GM19351 (cell line): ENCODE measurements around the gene DYNLT4.
"Not testable (repeated sequence)": the region's sequence is repeated elsewhere in the genome, so short reads cannot be mapped to it uniquely, and the experiment has no call there.

ENCODE experiments used
- ATAC-seq: cut with Tn5 transposase; IDR thresholded peaks from one replicate; pipeline ENCODE4 v1.9.1; 2021; ENCODE audit warnings: mild to moderate bottlenecking, moderate library complexity; ENCODE audit not compliant: unreplicated experiment

Gene DYNLT4

DNA sequence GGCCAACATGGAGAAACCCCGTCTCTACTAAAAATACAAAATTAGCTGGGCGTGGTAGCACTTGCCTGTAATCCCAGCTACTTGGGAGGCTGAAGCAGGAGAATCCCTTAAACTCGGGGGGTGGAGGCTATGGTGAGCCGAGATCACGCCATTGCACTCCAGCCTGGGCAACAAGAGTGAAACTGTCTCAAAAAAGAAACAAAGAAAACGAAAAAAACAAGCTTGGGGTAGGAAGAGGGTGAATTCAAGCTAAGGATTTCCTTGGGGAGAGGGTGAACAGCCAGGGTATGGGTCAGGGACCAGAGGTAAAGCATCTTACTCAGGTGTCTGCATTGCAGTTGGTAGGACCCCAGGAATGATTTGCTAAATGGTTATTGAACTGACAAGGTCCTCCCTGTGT lies 40.7 kb downstream of the DYNLT4 start:
- not testable (repeated sequence) for ATAC-seq

DNA sequence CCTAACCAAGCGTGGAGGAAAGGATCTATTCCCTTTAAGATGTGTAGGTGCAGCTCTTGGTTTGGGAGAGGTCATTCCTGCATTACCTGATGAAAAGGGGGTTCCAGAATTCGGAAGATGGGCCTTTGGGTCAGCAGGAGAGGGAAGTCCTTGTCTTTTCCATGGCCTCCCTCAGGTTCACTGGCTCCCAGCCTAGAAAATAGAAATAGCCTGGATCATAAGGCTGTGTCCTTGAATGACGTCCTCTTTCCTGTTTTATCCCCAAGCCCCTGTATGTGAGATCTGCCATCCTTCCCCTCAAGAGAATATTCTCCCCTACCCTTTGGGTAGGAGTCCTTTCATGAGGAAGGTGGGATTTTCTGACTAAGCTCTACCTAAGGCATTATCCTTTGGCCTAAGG lies 46.3 kb downstream of the DYNLT4 start:
- no peak for ATAC-seq

DNA sequence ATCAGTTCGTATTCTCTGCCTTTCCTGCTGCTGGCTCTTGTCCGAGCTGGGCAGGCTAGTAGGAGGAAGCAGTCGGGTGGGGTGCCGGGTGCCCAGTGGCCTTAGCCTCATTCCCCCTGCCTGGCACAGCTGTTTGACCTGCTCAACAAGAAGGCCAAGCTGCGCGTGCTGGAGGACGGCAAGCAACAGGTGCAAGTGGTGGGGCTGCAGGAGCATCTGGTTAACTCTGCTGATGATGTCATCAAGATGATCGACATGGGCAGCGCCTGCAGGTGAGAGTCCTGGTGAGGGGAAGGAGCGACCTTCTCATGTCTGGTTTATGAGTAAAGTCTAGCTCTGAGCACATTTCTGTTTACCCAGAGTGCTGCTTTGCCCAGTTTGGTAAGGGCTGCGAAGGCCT lies 48.1 kb downstream of the DYNLT4 start:
- no peak for ATAC-seq

DNA sequence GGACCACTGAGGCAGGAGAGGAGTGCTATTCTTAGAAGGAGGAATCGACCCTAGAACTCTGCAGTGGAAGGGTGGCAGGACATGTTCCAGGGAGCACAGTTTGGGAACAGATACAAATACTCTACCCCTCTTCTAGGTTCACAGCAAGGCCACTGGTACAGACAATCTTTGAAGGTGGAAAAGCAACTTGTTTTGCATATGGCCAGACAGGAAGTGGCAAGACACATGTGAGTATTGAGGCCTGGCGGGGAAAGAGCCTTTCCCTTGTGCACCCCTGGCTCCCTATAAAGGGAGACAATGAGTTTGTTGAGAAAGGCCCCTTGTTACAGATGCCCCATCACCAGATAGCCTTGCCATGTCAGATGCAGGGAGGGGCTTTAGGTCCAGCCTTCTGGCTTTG lies 49.7 kb downstream of the DYNLT4 start:
- ATAC-seq: no peak
